RWPE1 (cell line): ENCODE results near the gene SAXO1.

Source experiments
- CTCF ChIA-PET: fragments of 350-600 bp; sonication (Branson Sonifier 250); formaldehyde crosslinking; extraction: SDS; loops from one replicate; lab custom pipeline; 2021; lab: Yijun Ruan, JAX
- POLR2A ChIA-PET: fragments of 400-600 bp; formaldehyde crosslinking; extraction: SDS; loops from one replicate; lab custom pipeline; 2020; ENCODE audit warnings: antibody characterized with exemption; ENCODE audit not compliant: low non-redundant PET; lab: Yijun Ruan, JAX
- DNase-seq: peaks from one replicate; pipeline ENCODE4 v3.0.0; 2012; ENCODE audit warnings: low spot score
- H3K27ac ChIP-seq: fragments of 450-650 bp; 2 replicates; pipeline ENCODE4 v1.5.1; 2017
- TF ChIP-seq, protein P1 (sequence below): fragments of 450-650 bp; conservative IDR thresholded peaks from 2 replicates; pipeline ENCODE4 v1.5.1; 2017; ENCODE audit warnings: low read depth, mild to moderate bottlenecking

Gene SAXO1

GRCh38 chr9:18990494-18990893 lies 42.5 kb downstream of the SAXO1 start:
- H3K27ac ChIP-seq = no peak overlapping the region
- DNase-seq = no peak
- POLR2A ChIA-PET = no interaction called here
- TF ChIP-seq, protein P1, sequence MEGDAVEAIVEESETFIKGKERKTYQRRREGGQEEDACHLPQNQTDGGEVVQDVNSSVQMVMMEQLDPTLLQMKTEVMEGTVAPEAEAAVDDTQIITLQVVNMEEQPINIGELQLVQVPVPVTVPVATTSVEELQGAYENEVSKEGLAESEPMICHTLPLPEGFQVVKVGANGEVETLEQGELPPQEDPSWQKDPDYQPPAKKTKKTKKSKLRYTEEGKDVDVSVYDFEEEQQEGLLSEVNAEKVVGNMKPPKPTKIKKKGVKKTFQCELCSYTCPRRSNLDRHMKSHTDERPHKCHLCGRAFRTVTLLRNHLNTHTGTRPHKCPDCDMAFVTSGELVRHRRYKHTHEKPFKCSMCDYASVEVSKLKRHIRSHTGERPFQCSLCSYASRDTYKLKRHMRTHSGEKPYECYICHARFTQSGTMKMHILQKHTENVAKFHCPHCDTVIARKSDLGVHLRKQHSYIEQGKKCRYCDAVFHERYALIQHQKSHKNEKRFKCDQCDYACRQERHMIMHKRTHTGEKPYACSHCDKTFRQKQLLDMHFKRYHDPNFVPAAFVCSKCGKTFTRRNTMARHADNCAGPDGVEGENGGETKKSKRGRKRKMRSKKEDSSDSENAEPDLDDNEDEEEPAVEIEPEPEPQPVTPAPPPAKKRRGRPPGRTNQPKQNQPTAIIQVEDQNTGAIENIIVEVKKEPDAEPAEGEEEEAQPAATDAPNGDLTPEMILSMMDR = no peak
- CTCF ChIA-PET = no interaction called here

DNA sequence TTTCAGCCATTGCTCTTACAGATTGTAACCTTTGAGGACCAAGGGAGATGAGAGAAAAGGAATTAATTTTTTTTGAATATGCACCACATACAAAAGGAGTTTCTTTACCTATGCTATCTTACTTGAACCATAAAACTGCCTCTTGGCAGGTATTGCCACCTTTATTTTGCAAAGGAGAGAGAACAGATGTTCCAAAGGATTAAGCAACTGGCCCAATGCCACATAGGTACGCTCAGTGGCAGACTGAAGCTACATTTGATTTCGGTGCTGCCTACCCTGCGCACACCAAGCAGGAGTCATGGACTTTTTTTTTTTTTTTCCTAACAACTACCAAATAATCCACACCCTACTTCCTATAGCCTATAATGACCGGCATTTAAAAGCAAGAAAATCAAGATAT lies 43.1 kb downstream of the SAXO1 start:
- H3K27ac ChIP-seq = no peak overlapping the region
- POLR2A ChIA-PET = no interaction called here
- TF ChIP-seq, protein P1 = no peak
- CTCF ChIA-PET = no interaction called here
- DNase-seq = no peak

DNA sequence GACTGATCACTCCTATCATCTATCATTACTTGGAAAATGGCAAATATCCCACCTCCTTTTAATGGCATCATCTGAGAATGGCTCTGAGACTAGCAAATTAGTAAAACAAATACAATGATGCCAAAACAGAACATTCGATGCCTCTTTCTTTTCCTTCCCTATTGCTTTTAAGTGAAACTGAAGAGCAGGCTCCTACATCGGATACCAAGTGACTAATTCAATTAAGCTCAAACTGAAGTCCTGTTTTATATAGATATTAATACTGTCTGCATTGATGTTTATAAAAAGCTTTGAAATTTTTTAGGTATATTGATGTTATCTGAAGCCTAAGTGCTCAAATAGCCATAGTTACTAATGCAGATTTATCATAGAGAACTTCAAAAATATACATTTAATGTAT lies 43.9 kb downstream of the SAXO1 start:
- ChIA-PET POLR2A (no interaction called here), CTCF (interaction anchor here (0.5 kb wide), 1 partner anchor 308 kb away, joined by 3 read pairs; no protein-coding TSS in a partner anchor)
- TF ChIP-seq, protein P1 = no peak
- no peak for DNase-seq
- H3K27ac ChIP-seq = no peak overlapping the region

DNA sequence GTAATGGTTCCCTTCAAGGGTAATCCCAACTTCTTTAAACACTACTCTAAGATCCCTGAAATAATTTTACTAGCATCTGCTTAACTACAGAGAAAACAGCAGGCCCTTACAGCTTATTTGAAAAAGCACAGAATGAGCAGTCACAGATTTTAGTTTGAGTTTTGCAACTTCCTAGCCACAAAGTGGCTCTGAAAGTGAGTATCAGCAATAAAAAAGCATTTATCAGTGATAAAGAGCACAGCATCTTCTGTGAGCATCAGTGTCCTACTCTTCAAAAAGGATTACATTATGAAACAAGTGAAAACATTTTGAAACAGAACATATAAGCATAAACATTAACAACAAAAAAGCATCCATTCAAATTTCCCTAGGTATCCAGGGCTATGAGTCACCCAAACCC lies 45.0 kb downstream of the SAXO1 start:
- TF ChIP-seq, protein P1 = no peak
- H3K27ac ChIP-seq = no peak overlapping the region
- ChIA-PET POLR2A (no interaction called here), CTCF (no interaction called here)
- DNase-seq = no peak

DNA sequence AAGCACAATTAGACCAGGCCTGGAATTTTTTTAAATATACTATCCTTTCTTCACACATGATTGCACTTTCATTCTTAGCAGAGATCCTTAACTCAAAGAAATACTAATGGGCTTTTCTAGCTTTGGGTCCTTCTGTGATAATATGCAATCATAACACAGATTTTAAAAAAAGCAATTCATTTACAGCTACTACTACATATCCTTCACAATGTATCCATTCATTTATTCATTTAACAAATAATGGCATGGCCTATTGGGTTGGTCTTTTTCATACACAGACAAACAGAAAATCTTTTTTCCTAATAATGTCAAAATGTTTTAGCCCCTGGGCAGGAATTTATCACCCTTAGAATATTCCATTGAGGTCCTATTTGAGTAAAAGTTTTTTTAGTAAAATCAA lies 47.0 kb downstream of the SAXO1 start:
- CTCF ChIA-PET = no interaction called here
- no peak overlapping the region for H3K27ac ChIP-seq
- DNase-seq = no peak
- POLR2A ChIA-PET = no interaction called here
- TF ChIP-seq, protein P1 = no peak

DNA sequence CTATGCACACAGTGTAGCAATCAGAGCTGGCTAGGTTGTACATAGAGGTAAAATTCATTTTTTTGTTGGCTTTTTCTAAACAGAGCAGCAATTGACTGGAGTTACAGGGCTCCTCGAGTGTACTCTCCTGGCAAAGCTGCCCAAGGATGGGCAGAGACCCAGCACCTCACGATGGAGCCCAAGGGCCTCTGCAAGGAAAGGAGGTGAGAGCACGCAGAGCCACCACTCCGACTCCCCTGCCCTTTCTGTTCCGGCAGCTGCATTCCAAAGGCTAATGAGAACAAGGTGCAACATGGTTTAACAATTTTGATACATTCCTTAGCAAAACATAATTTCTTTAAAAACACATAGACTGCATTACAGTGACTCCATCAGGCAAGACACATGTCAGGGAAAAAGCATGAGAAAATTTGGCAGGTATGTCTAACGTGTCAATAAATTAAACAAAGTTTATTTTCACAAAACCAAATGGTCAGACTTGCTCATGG lies 47.5 kb downstream of the SAXO1 start:
- no peak overlapping the region for H3K27ac ChIP-seq
- ChIA-PET CTCF (no interaction called here), POLR2A (no interaction called here)
- no peak for DNase-seq
- TF ChIP-seq, protein P1 = no peak

- POLR2A ChIA-PET = no interaction called here
- CTCF ChIA-PET = no interaction called here
- DNase-seq = no peak
- TF ChIP-seq, protein P1 = no peak
- H3K27ac ChIP-seq = no peak overlapping the region
These were observed 50.8 kb downstream of the SAXO1 start for GRCh38 chr9:18982262-18982620.
